PFSK-1 (cell line): ENCODE measurements around the gene EXD3.

Experiments
- REST ChIP-seq, 2 experiments: IDR thresholded peaks; 2 replicates each; pipeline versions ENCODE4 v1.6.1 to v1.8.0; 2011 to 2012; ENCODE audit warnings: low read depth in 2 of 2, low read length in 2 of 2, control low read depth in 1 of 2, inconsistent platforms in 1 of 2, mild to moderate bottlenecking in 1 of 2, moderate library complexity in 1 of 2; ENCODE audit not compliant: insufficient read depth in 1 of 2
- SIN3A ChIP-seq: IDR thresholded peaks from 2 replicates; pipeline ENCODE4 v1.6.1; 2012; ENCODE audit warnings: mild to moderate bottlenecking, low read length, moderate library complexity, borderline replicate concordance; ENCODE audit not compliant: insufficient read depth
- TAF1 ChIP-seq: IDR thresholded peaks from 2 replicates; pipeline ENCODE4 v1.6.1; 2012; ENCODE audit warnings: low read length, control low read depth, borderline replicate concordance; ENCODE audit not compliant: insufficient read depth

- no peak for TF ChIP-seq TAF1
- no peak for TF ChIP-seq SIN3A
- TF ChIP-seq REST (IDR thresholded peaks at IDR 0.05; ENCODE audit: insufficient read depth in 1 of 2, low read depth in 2 of 2, low read length in 2 of 2), result no peak
Observed at GRCh38 chr9:137453643-137454081, 30.7 kb upstream of the EXD3 start.
